ENCODE measurements around the gene KMT2A. TPM values are rescaled to one million over a fixed set of nuclear protein-coding genes. Genes with fewer than 3 reads are reported as not detected.

The KMT2A gene
- polyA plus RNA-seq, 2 of the 4 experiments (the other 2 are of a cell fraction) = 6.8 to 20.3 TPM

GRCh38 chr11:118572981-118573550, 136.8 kb downstream of the KMT2A start:
- no peak for TF ChIP-seq TP53 (CRISPR knock-in tag; IDR thresholded peaks at IDR 0.05)
- TF ChIP-seq POLR2A (IDR thresholded peaks at IDR 0.05; ENCODE audit: low read length) = no peak
- TF ChIP-seq MAFK (IDR thresholded peaks at IDR 0.05; ENCODE audit: partially characterized antibody) = peak; percentile 70
- POLR2A ChIA-PET = interaction anchor here (1.5 kb wide), 1 partner anchor 36 kb away, joined by 3 read pairs; no protein-coding TSS in a partner anchor
- no peak for FAIRE-seq

DNA sequence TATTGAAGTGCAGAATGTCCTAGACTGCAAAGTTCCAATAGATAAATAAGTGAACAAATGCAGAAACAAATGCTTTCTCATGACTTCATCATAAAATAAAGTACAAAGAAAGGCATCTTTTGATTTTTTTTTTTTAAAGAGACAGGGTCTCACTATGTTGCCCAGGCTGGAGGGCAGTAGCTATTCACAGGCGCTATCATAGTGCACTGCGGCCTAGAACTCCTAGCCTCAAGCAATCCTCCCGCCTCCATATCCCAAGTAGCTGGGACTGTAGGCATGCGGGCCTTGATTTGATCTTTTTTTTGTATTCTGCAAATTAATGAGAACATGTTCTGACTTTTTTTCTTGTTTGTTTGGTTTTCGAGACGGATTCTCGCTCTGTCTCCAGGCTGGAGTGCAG, 138.3 kb downstream of the KMT2A start:
- Histone ChIP-seq H3K27ac (no peak overlapping the region), H3K4me3 (no peak overlapping the region), H3K4me2 (peak overlapping the region; percentile 82), H3K9me3 (no peaks in the 10 kb centered on the region), H3K4me1 (peaks cover 22% of the 10 kb centered on the region)
- 92% methylated on average over 7 of the region's 7 CpGs for WGBS (ENCODE audit: missing lambda C conversion rate)
- ATAC-seq (no peak), DNase-seq (ENCODE audit: low read depth in 1 of 2, low spot score in 1 of 2) (no peak), FAIRE-seq (no peak)
- ChIA-PET POLR2A (no interaction called here), CTCF (no interaction called here)
- TF ChIP-seq RCOR1 (IDR thresholded peaks at IDR 0.05; ENCODE audit: low read depth, low read length) = no peak
- TF ChIP-seq CHD4 (IDR thresholded peaks at IDR 0.05; ENCODE audit: borderline replicate concordance) = no peak
- TF ChIP-seq ESRRA (IDR thresholded peaks at IDR 0.05; ENCODE audit: borderline replicate concordance, low read length) = no peak
- TF ChIP-seq, protein P1, sequence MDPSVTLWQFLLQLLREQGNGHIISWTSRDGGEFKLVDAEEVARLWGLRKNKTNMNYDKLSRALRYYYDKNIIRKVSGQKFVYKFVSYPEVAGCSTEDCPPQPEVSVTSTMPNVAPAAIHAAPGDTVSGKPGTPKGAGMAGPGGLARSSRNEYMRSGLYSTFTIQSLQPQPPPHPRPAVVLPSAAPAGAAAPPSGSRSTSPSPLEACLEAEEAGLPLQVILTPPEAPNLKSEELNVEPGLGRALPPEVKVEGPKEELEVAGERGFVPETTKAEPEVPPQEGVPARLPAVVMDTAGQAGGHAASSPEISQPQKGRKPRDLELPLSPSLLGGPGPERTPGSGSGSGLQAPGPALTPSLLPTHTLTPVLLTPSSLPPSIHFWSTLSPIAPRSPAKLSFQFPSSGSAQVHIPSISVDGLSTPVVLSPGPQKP (IDR thresholded peaks at IDR 0.05; ENCODE audit: low read depth, low read length) = no peak
- TF ChIP-seq, protein P2, sequence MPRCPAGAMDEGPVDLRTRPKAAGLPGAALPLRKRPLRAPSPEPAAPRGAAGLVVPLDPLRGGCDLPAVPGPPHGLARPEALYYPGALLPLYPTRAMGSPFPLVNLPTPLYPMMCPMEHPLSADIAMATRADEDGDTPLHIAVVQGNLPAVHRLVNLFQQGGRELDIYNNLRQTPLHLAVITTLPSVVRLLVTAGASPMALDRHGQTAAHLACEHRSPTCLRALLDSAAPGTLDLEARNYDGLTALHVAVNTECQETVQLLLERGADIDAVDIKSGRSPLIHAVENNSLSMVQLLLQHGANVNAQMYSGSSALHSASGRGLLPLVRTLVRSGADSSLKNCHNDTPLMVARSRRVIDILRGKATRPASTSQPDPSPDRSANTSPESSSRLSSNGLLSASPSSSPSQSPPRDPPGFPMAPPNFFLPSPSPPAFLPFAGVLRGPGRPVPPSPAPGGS (IDR thresholded peaks at IDR 0.05) = no peak
- no peak for TF ChIP-seq MAFK (IDR thresholded peaks at IDR 0.05; ENCODE audit: partially characterized antibody)
- no peak for TF ChIP-seq CBX2 (IDR thresholded peaks at IDR 0.05; ENCODE audit: borderline replicate concordance, low read depth)
- TF ChIP-seq ZNF302 (CRISPR knock-in tag; IDR thresholded peaks at IDR 0.05) = no peak
- no peak for TF ChIP-seq HDAC2 (IDR thresholded peaks at IDR 0.05)
- TF ChIP-seq MYC (IDR thresholded peaks at IDR 0.05; ENCODE audit: borderline replicate concordance, low read length) = no peak
- no peak for TF ChIP-seq POLR2A (IDR thresholded peaks at IDR 0.05; ENCODE audit: low read length)
- no peak for TF ChIP-seq ATOH8 (CRISPR knock-in tag; IDR thresholded peaks at IDR 0.05; ENCODE audit: low read depth)
- no peak for TF ChIP-seq EHF (CRISPR knock-in tag; IDR thresholded peaks at IDR 0.05)
- no peak for TF ChIP-seq TFCP2L1 (CRISPR knock-in tag; IDR thresholded peaks at IDR 0.05)
- TF ChIP-seq PHF8 (IDR thresholded peaks at IDR 0.05; ENCODE audit: borderline replicate concordance, low read depth) = no peak

More at GRCh38 chr11:118572981-118573550, 136.8 kb downstream of the KMT2A start:
- Histone ChIP-seq H3K4me1 (peaks cover 21% of the 10 kb centered on the region), H3K9me3 (no peaks in the 10 kb centered on the region), H3K27ac (peak overlapping the region; percentile 90 to 98), H3K4me2 (peak overlapping the region; percentile 82), H3K4me3 (peak overlapping the region; percentile 87)
- ATAC-seq (peak; percentile 33 to 53; a peak in 5 of 6 replicates), DNase-seq (ENCODE audit: low read depth in 1 of 2, low spot score in 1 of 2) (peak; percentile 15 to 29)
- CTCF ChIA-PET = interaction anchor here (0.6 to 1.6 kb wide), 3 partner anchors 22 to 142 kb away, joined by 3 to 5 read pairs (median 4); no protein-coding TSS in a partner anchor
- WGBS (ENCODE audit: missing lambda C conversion rate) = 6% methylated on average over 10 of the region's 10 CpGs

Other genes with a start within 250 kb of the KMT2A start
- gene JAML, start 211.5 kb upstream of the KMT2A start, polyA plus RNA-seq (2011; rRNA removed) = not detected in 2 replicates
- not detected in 3 replicates for gene JAML, start 211.5 kb upstream of the KMT2A start, polyA plus RNA-seq (2017; fragmentation: RNase III; extraction: RNeasy Plus Mini Kit Qiagen cat#74134 plus additional on column Dnase treatment)
- 0.75 and 1.0 TPM in 2 replicates for gene MPZL3, start 184.1 kb upstream of the KMT2A start, polyA plus RNA-seq (2011; rRNA removed)
- 0.33 to 0.47 TPM (median 0.34 TPM) in 3 replicates for gene MPZL3, start 184.1 kb upstream of the KMT2A start, polyA plus RNA-seq (2017; fragmentation: RNase III; extraction: RNeasy Plus Mini Kit Qiagen cat#74134 plus additional on column Dnase treatment)
- 0.09 and 0.14 TPM in 2 replicates for gene MPZL2, start 172.2 kb upstream of the KMT2A start, polyA plus RNA-seq (2011; rRNA removed)
- 0.08 TPM in 1 of 3 replicates, not detected in the others for gene MPZL2, start 172.2 kb upstream of the KMT2A start, polyA plus RNA-seq (2017; fragmentation: RNase III; extraction: RNeasy Plus Mini Kit Qiagen cat#74134 plus additional on column Dnase treatment)
- gene CD3E, start 131.8 kb upstream of the KMT2A start, polyA plus RNA-seq (2011; rRNA removed) = not detected in 2 replicates
- gene CD3E, start 131.8 kb upstream of the KMT2A start, polyA plus RNA-seq (2017; fragmentation: RNase III; extraction: RNeasy Plus Mini Kit Qiagen cat#74134 plus additional on column Dnase treatment) = not detected in 3 replicates
- gene CD3D, start 93.8 kb upstream of the KMT2A start, polyA plus RNA-seq (2011; rRNA removed) = not detected in 2 replicates
- not detected in 3 replicates for gene CD3D, start 93.8 kb upstream of the KMT2A start, polyA plus RNA-seq (2017; fragmentation: RNase III; extraction: RNeasy Plus Mini Kit Qiagen cat#74134 plus additional on column Dnase treatment)
- gene CD3G, start 92.1 kb upstream of the KMT2A start, polyA plus RNA-seq (2011; rRNA removed) = not detected in 2 replicates
- gene CD3G, start 92.1 kb upstream of the KMT2A start, polyA plus RNA-seq (2017; fragmentation: RNase III; extraction: RNeasy Plus Mini Kit Qiagen cat#74134 plus additional on column Dnase treatment) = not detected in 3 replicates
- gene UBE4A, start 76.9 kb upstream of the KMT2A start, polyA plus RNA-seq (2011; rRNA removed) = 18.9 and 28.7 TPM in 2 replicates
- gene UBE4A, start 76.9 kb upstream of the KMT2A start, polyA plus RNA-seq (2017; fragmentation: RNase III; extraction: RNeasy Plus Mini Kit Qiagen cat#74134 plus additional on column Dnase treatment) = 11.4 to 12.1 TPM (median 11.9 TPM) in 3 replicates
- 242 and 337 TPM in 2 replicates for gene ATP5MG, start 34.9 kb upstream of the KMT2A start, polyA plus RNA-seq (2011; rRNA removed)
- gene ATP5MG, start 34.9 kb upstream of the KMT2A start, polyA plus RNA-seq (2017; fragmentation: RNase III; extraction: RNeasy Plus Mini Kit Qiagen cat#74134 plus additional on column Dnase treatment) = 437 to 446 TPM (median 438 TPM) in 3 replicates
- not detected in 2 replicates for gene TTC36, start 91.0 kb downstream of the KMT2A start, polyA plus RNA-seq (2011; rRNA removed)
- gene TTC36, start 91.0 kb downstream of the KMT2A start, polyA plus RNA-seq (2017; fragmentation: RNase III; extraction: RNeasy Plus Mini Kit Qiagen cat#74134 plus additional on column Dnase treatment) = not detected in 3 replicates
- 0.56 and 0.57 TPM in 2 replicates for gene TMEM25, start 94.7 kb downstream of the KMT2A start, polyA plus RNA-seq (2011; rRNA removed)
- 0.58 to 0.82 TPM (median 0.75 TPM) in 3 replicates for gene TMEM25, start 94.7 kb downstream of the KMT2A start, polyA plus RNA-seq (2017; fragmentation: RNase III; extraction: RNeasy Plus Mini Kit Qiagen cat#74134 plus additional on column Dnase treatment)
- 34.4 and 35.3 TPM in 2 replicates for gene IFT46, start 129.4 kb downstream of the KMT2A start, polyA plus RNA-seq (2011; rRNA removed)
- gene IFT46, start 129.4 kb downstream of the KMT2A start, polyA plus RNA-seq (2017; fragmentation: RNase III; extraction: RNeasy Plus Mini Kit Qiagen cat#74134 plus additional on column Dnase treatment) = 14.4 to 17.1 TPM (median 15.5 TPM) in 3 replicates
- gene ARCN1, start 135.9 kb downstream of the KMT2A start, polyA plus RNA-seq (2011; rRNA removed) = 140 and 150 TPM in 2 replicates
- gene ARCN1, start 135.9 kb downstream of the KMT2A start, polyA plus RNA-seq (2017; fragmentation: RNase III; extraction: RNeasy Plus Mini Kit Qiagen cat#74134 plus additional on column Dnase treatment) = 88.7 to 93.3 TPM (median 91.0 TPM) in 3 replicates
- gene PHLDB1, start 171.1 kb downstream of the KMT2A start, polyA plus RNA-seq (2011; rRNA removed) = 5.9 and 7.7 TPM in 2 replicates
- 17.9 to 20.0 TPM (median 19.4 TPM) in 3 replicates for gene PHLDB1, start 171.1 kb downstream of the KMT2A start, polyA plus RNA-seq (2017; fragmentation: RNase III; extraction: RNeasy Plus Mini Kit Qiagen cat#74134 plus additional on column Dnase treatment)
- not detected in 2 replicates for gene TREH, start 243.2 kb downstream of the KMT2A start, polyA plus RNA-seq (2011; rRNA removed)
- 0.03 to 0.06 TPM in 2 of 3 replicates, not detected in the other for gene TREH, start 243.2 kb downstream of the KMT2A start, polyA plus RNA-seq (2017; fragmentation: RNase III; extraction: RNeasy Plus Mini Kit Qiagen cat#74134 plus additional on column Dnase treatment)